H9 (cell line): ENCODE results near the gene TSHZ1. TPM values are rescaled to one million over a fixed set of nuclear protein-coding genes. Genes with fewer than 3 reads are reported as not detected.

Experiments used
- DNase-seq: peaks from one replicate; pipeline ENCODE4 v3.0.0-alpha.2; 2017
- H2AFZ ChIP-seq: one replicate; pipeline ENCODE4 v1.6.1; 2013; ENCODE audit warnings: mild to moderate bottlenecking, low read length, control low read depth, moderate library complexity
- H2AK5ac ChIP-seq: 2 replicates; pipeline ENCODE4 v1.6.1; 2013; ENCODE audit warnings: low read length, control low read depth, mixed read lengths; ENCODE audit not compliant: insufficient read length
- H2BK120ac ChIP-seq: one replicate; pipeline ENCODE4 v1.6.1; 2013; ENCODE audit warnings: low read depth, mild to moderate bottlenecking, low read length, control low read depth, inconsistent platforms; ENCODE audit not compliant: poor library complexity, severe bottlenecking
- H2BK12ac ChIP-seq: 2 replicates; pipeline ENCODE4 v1.6.1; 2013; ENCODE audit warnings: low read length, control low read depth, mixed read lengths, low read depth; ENCODE audit not compliant: insufficient read length
- H2BK15ac ChIP-seq: 2 replicates; pipeline ENCODE4 v1.6.1; 2013; ENCODE audit warnings: low read depth, low read length, control low read depth
- H2BK20ac ChIP-seq: one replicate; pipeline ENCODE4 v1.6.1; 2013; ENCODE audit warnings: low read depth, mild to moderate bottlenecking, low read length, control low read depth, inconsistent platforms; ENCODE audit not compliant: poor library complexity, severe bottlenecking
- H2BK5ac ChIP-seq: 2 replicates; pipeline ENCODE4 v1.6.1; 2013; ENCODE audit warnings: low read length, control low read depth, mixed read lengths; ENCODE audit not compliant: insufficient read length
- H3K14ac ChIP-seq: 2 replicates; pipeline ENCODE4 v1.6.1; 2013; ENCODE audit warnings: low read length, control low read depth; ENCODE audit not compliant: insufficient read depth
- H3K18ac ChIP-seq: 2 replicates; pipeline ENCODE4 v1.6.1; 2013; ENCODE audit warnings: low read depth, mild to moderate bottlenecking, mixed read lengths, low read length, control low read depth; ENCODE audit not compliant: insufficient read length
- H3K23ac ChIP-seq: 2 replicates; pipeline ENCODE4 v1.6.1; 2013; ENCODE audit warnings: low read length, control low read depth, mixed read lengths, low read depth; ENCODE audit not compliant: insufficient read length
- H3K23me2 ChIP-seq: 2 replicates; pipeline ENCODE4 v1.6.1; 2013; ENCODE audit warnings: low read depth, mild to moderate bottlenecking, mixed read lengths, low read length, control low read depth; ENCODE audit not compliant: insufficient read length, poor library complexity, severe bottlenecking
- H3K27ac ChIP-seq: 2 replicates; pipeline ENCODE4 v1.5.1; 2013; ENCODE audit warnings: low read length, control low read depth, mixed read lengths, low read depth; ENCODE audit not compliant: insufficient read length
- H3K27me3 ChIP-seq: 2 replicates; pipeline ENCODE4 v1.6.1; 2013; ENCODE audit warnings: low read length, control low read depth, inconsistent platforms; ENCODE audit not compliant: insufficient read depth
- H3K4ac ChIP-seq: 2 replicates; pipeline ENCODE4 v1.6.1; 2013; ENCODE audit warnings: low read depth, mild to moderate bottlenecking, control low read depth, inconsistent platforms, low read length, moderate library complexity
- H3K4me1 ChIP-seq: 2 replicates; pipeline ENCODE4 v1.6.1; 2013; ENCODE audit warnings: low read length, control low read depth, inconsistent platforms; ENCODE audit not compliant: insufficient read depth
- H3K4me2 ChIP-seq: 2 replicates; pipeline ENCODE4 v1.6.1; 2013; ENCODE audit warnings: low read length, control low read depth, mixed read lengths; ENCODE audit not compliant: insufficient read length, insufficient read depth
- H3K56ac ChIP-seq: 2 replicates; pipeline ENCODE4 v1.6.1; 2013; ENCODE audit warnings: low read depth, mild to moderate bottlenecking, mixed read lengths, low read length, control low read depth; ENCODE audit not compliant: insufficient read length
- H3K79me1 ChIP-seq: 2 replicates; pipeline ENCODE4 v1.6.1; 2013; ENCODE audit warnings: low read depth, mild to moderate bottlenecking, moderate library complexity, low read length, control low read depth, inconsistent platforms; ENCODE audit not compliant: insufficient read depth, poor library complexity, severe bottlenecking
- H3K79me2 ChIP-seq: 2 replicates; pipeline ENCODE4 v1.6.1; 2013; ENCODE audit warnings: low read length, control low read depth, inconsistent platforms; ENCODE audit not compliant: insufficient read depth
- H3K9ac ChIP-seq: 2 replicates; pipeline ENCODE4 v1.6.1; 2013; ENCODE audit warnings: low read length, control low read depth, mixed read lengths; ENCODE audit not compliant: insufficient read length; ENCODE audit errors: extremely low read depth
- H3K9me3 ChIP-seq: one replicate; pipeline ENCODE4 v1.6.1; 2013; ENCODE audit warnings: low read depth, low read length, inconsistent platforms; ENCODE audit not compliant: control insufficient read depth
- H3T11ph ChIP-seq: one replicate; pipeline ENCODE4 v1.6.1; 2013; ENCODE audit warnings: mild to moderate bottlenecking, low read length, control low read depth, inconsistent platforms
- H4K20me1 ChIP-seq: one replicate; pipeline ENCODE4 v1.6.1; 2013; ENCODE audit not compliant: control insufficient read depth, insufficient read length, insufficient read depth
- H4K5ac ChIP-seq: 2 replicates; pipeline ENCODE4 v1.6.1; 2013; ENCODE audit warnings: low read depth, mild to moderate bottlenecking, mixed read lengths, low read length, control low read depth; ENCODE audit not compliant: insufficient read length
- H4K8ac ChIP-seq: replicated peaks from 2 replicates; pipeline ENCODE4 v1.6.1; 2013; ENCODE audit warnings: low read length, control low read depth, mixed read lengths, low read depth; ENCODE audit not compliant: insufficient read length
- H4K91ac ChIP-seq: 2 replicates; pipeline ENCODE4 v1.6.1; 2013; ENCODE audit warnings: low read depth, mild to moderate bottlenecking, moderate library complexity, mixed read lengths, low read length, control low read depth; ENCODE audit not compliant: insufficient read length
- H3K27ac Mint-ChIP-seq, 3 experiments: 2 replicates in 2 of 3; 3 replicates in 1 of 3; pipeline ENCODE4 v1.8.0; 2020 to 2021; ENCODE audit warnings: mixed read lengths in 3 of 3, mild to moderate bottlenecking in 1 of 3, moderate library complexity in 1 of 3
- H3K27me3 Mint-ChIP-seq: 2 replicates; pipeline ENCODE4 v1.8.0; 2021; ENCODE audit warnings: low read depth, mild to moderate bottlenecking, moderate library complexity, mixed read lengths
- H3K36me3 Mint-ChIP-seq, 3 experiments: 2 replicates in 2 of 3; 3 replicates in 1 of 3; pipeline ENCODE4 v1.8.0; 2020 to 2021; ENCODE audit warnings: low read depth in 3 of 3, mixed read lengths in 3 of 3; ENCODE audit not compliant: insufficient read depth in 1 of 3
- H3K4me1 Mint-ChIP-seq, 2 experiments: 2 replicates each; pipeline ENCODE4 v1.8.0; 2020; ENCODE audit warnings: mixed read lengths in 2 of 2
- H3K4me3 Mint-ChIP-seq, 2 experiments: 2 replicates in 1 of 2; 3 replicates in 1 of 2; pipeline ENCODE4 v1.8.0; 2020 to 2021; ENCODE audit warnings: mild to moderate bottlenecking in 2 of 2, mixed read lengths in 2 of 2, moderate library complexity in 1 of 2
- H3K9me3 Mint-ChIP-seq, 2 experiments: 2 replicates in 1 of 2; 3 replicates in 1 of 2; pipeline ENCODE4 v1.8.0; 2020; ENCODE audit warnings: mild to moderate bottlenecking in 2 of 2, mixed read lengths in 2 of 2, moderate library complexity in 1 of 2
- WGBS: extraction: QIAGEN DNeasy Blood & Tissue Kit; methylation state at CpG from one replicate; pipeline ENCODE4 v1.1.7; 2013; ENCODE audit warnings: missing lambda C conversion rate, low lambda C conversion rate, mixed read lengths; ENCODE audit not compliant: insufficient read length; ENCODE audit errors: extremely low coverage; 5-methylcytosine and 5-hydroxymethylcytosine counted together
- total RNA-seq: library from RNA; stranded (reverse); gene quantifications from 2 replicates; pipeline ENCODE4 v1.2.1, GENCODE V29; 2021
- TF ChIP-seq, protein P1 (sequence below): fragments of 200-600 bp; sonication (generic); conservative IDR thresholded peaks from 3 replicates; pipeline ENCODE4 v1.8.0; 2021; ENCODE audit warnings: antibody characterized with exemption, mild to moderate bottlenecking

TSHZ1 gene
- total RNA-seq, 1 experiment from 2014 or later = 0.15 TPM

DNA sequence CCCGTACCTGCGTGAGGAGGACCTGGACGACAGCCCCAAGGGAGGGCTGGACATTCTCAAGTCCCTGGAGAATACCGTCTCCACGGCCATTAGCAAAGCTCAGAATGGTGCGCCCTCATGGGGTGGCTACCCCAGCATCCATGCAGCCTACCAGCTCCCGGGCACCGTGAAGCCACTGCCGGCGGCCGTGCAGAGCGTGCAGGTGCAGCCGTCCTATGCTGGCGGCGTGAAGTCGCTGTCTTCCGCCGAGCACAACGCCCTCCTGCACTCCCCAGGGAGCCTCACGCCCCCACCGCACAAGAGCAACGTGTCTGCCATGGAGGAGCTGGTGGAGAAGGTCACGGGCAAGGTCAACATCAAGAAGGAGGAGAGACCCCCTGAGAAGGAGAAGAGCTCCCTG is 76.4 kb downstream of the TSHZ1 start:
- H3K27me3 ChIP-seq = no peaks in the 10 kb centered on the region
- no peaks in the 10 kb centered on the region for H3K23me2 ChIP-seq
- WGBS = no CpG with 5 or more reads among the region's 23 CpGs

More for the DNA sequence above, 76.4 kb downstream of the TSHZ1 start:
- no peak for DNase-seq
- H3K56ac ChIP-seq = no peak overlapping the region
- no peaks in the 10 kb centered on the region for H4K20me1 ChIP-seq
- Mint-ChIP-seq H3K4me3 (no peak overlapping the region), H3K9me3 (no peaks in the 10 kb centered on the region; a peak in 1 of 5 replicates), H3K36me3 (peaks cover 0 to 2% (median 0%) of the 10 kb centered on the region in 3 experiments; a peak in 1 of 7 replicates), H3K27ac (no peak overlapping the region), H3K27me3 (peaks cover 4% of the 10 kb centered on the region), H3K4me1 (peaks cover 3 to 11% of the 10 kb centered on the region in 2 experiments; a peak in 3 of 4 replicates)
- no peaks in the 10 kb centered on the region for H3K79me1 ChIP-seq
- H3K27ac ChIP-seq = no peak overlapping the region
- H3K9me3 ChIP-seq = no peaks in the 10 kb centered on the region
- no peak overlapping the region; the same call in 1 of the 2 replicates for H3K14ac ChIP-seq
- no peak overlapping the region for H3K23ac ChIP-seq
- H3K9ac ChIP-seq = no peak overlapping the region
- H3K4me1 ChIP-seq = no peaks in the 10 kb centered on the region
- H2BK15ac ChIP-seq = no peak overlapping the region
- H3K79me2 ChIP-seq = no peaks in the 10 kb centered on the region
- H2AK5ac ChIP-seq = no peak overlapping the region
- H4K5ac ChIP-seq = no peak overlapping the region
- TF ChIP-seq, protein P1, sequence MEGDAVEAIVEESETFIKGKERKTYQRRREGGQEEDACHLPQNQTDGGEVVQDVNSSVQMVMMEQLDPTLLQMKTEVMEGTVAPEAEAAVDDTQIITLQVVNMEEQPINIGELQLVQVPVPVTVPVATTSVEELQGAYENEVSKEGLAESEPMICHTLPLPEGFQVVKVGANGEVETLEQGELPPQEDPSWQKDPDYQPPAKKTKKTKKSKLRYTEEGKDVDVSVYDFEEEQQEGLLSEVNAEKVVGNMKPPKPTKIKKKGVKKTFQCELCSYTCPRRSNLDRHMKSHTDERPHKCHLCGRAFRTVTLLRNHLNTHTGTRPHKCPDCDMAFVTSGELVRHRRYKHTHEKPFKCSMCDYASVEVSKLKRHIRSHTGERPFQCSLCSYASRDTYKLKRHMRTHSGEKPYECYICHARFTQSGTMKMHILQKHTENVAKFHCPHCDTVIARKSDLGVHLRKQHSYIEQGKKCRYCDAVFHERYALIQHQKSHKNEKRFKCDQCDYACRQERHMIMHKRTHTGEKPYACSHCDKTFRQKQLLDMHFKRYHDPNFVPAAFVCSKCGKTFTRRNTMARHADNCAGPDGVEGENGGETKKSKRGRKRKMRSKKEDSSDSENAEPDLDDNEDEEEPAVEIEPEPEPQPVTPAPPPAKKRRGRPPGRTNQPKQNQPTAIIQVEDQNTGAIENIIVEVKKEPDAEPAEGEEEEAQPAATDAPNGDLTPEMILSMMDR = no peak
- no peak overlapping the region for H2BK120ac ChIP-seq
- no peak overlapping the region for H3K4ac ChIP-seq
- H2BK12ac ChIP-seq = no peak overlapping the region
- H2AFZ ChIP-seq = no peak overlapping the region
- H4K8ac ChIP-seq = no peak overlapping the region
- no peak overlapping the region for H3K4me2 ChIP-seq
- H2BK20ac ChIP-seq = no peak overlapping the region
- no peak overlapping the region for H3K18ac ChIP-seq
- no peak overlapping the region for H3T11ph ChIP-seq
- no peak overlapping the region for H4K91ac ChIP-seq
- no peak overlapping the region for H2BK5ac ChIP-seq
